DOHH2 (cell line): ENCODE data around the gene VTI1A.
A peak's percentile ranks its signal among the peaks of the same experiment; 100 is the strongest.

ENCODE experiments used
- H3F3A ChIP-seq: fragments of 200-600 bp; sonication (generic), shearing (Covaris generic); 2 replicates; pipeline ENCODE4 v1.6.0; 2016; ENCODE audit warnings: antibody characterized with exemption, mild to moderate bottlenecking; ENCODE audit not compliant: control insufficient read depth, insufficient read depth
- H3K27ac ChIP-seq: fragments of 200-600 bp; sonication (generic); 2 replicates; pipeline ENCODE4 v1.5.1; 2014; ENCODE audit warnings: low read depth, mild to moderate bottlenecking, low read length, moderate library complexity
- H3K27me3 ChIP-seq: fragments of 200-600 bp; sonication (generic); 2 replicates; pipeline ENCODE4 v1.6.1; 2014; ENCODE audit warnings: mild to moderate bottlenecking, low read length, mixed read lengths; ENCODE audit not compliant: control insufficient read depth
- H3K36me3 ChIP-seq: fragments of 200-600 bp; sonication (generic); 2 replicates; pipeline ENCODE4 v1.6.1; 2014; ENCODE audit warnings: mild to moderate bottlenecking, low read length, moderate library complexity, mixed read lengths; ENCODE audit not compliant: control insufficient read depth
- H3K4me1 ChIP-seq: fragments of 200-600 bp; sonication (generic); 2 replicates; pipeline ENCODE4 v1.6.1; 2014; ENCODE audit warnings: mild to moderate bottlenecking, low read length, mixed read lengths; ENCODE audit not compliant: control insufficient read depth
- H3K4me2 ChIP-seq: fragments of 200-600 bp; sonication (generic); 2 replicates; pipeline ENCODE4 v1.6.0; 2014; ENCODE audit warnings: mild to moderate bottlenecking, low read length, moderate library complexity
- H3K4me3 ChIP-seq: fragments of 200-600 bp; sonication (generic); 2 replicates; pipeline ENCODE4 v1.5.1; 2014; ENCODE audit warnings: mild to moderate bottlenecking, low read length, mixed read lengths
- H3K79me2 ChIP-seq: fragments of 200-600 bp; sonication (generic); 2 replicates; pipeline ENCODE4 v1.6.1; 2014; ENCODE audit warnings: mild to moderate bottlenecking, low read length, mixed read lengths; ENCODE audit not compliant: control insufficient read depth
- H3K9me2 ChIP-seq: fragments of 200-600 bp; sonication (generic); replicated peaks from 2 replicates; pipeline ENCODE4 v1.6.1; 2014; ENCODE audit warnings: mild to moderate bottlenecking, low read length, mixed read lengths; ENCODE audit not compliant: control insufficient read depth
- H3K9me3 ChIP-seq: fragments of 200-600 bp; sonication (generic); 2 replicates; pipeline ENCODE4 v1.6.1; 2014; ENCODE audit warnings: antibody characterized with exemption, low read length, mixed read lengths; ENCODE audit not compliant: control insufficient read depth, insufficient read depth
- H4K20me1 ChIP-seq: fragments of 200-600 bp; sonication (generic); 2 replicates; pipeline ENCODE4 v1.6.0; 2014; ENCODE audit warnings: low read depth, mild to moderate bottlenecking, antibody characterized with exemption, low read length, moderate library complexity; ENCODE audit not compliant: control insufficient read depth, insufficient read depth
- EZH2phosphoT487 ChIP-seq: fragments of 200-600 bp; sonication (generic); IDR thresholded peaks from 2 replicates; pipeline ENCODE4 v1.6.1; 2017; ENCODE audit warnings: borderline replicate concordance, mild to moderate bottlenecking, antibody characterized with exemption, low read length, moderate library complexity, mixed read lengths
- TF ChIP-seq, protein P1 (sequence below): fragments of 200-600 bp; sonication (generic); IDR thresholded peaks from one replicate; pipeline ENCODE4 v1.5.1; 2014; ENCODE audit warnings: antibody characterized with exemption, mild to moderate bottlenecking, low read depth, low read length; ENCODE audit not compliant: poor library complexity, severe bottlenecking

VTI1A gene

DNA sequence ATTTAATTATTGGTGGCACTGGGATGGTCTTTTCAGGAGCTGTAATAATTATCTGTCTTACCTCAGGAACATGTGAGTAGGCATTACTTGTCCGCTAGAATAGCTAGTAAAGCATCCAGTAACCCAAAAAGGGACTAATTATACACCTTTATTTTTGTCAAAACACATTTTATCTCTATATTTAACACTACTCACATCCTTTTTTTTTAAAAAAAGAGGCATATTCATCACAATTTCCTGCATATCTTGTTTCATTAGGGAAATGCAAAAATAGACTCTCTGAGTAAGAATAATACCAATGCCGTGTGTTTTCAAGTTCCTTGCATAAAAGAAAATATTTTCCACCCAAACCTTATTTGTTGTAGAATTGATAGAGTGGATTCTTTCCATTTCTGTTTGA lies 99.5 kb downstream of the VTI1A start:
- no peaks in the 10 kb centered on the region for H3K79me2 ChIP-seq
- H3F3A ChIP-seq, result no peaks in the 10 kb centered on the region
- peak overlapping the region; percentile 24; the same call in 1 of the 2 replicates for H3K4me2 ChIP-seq
- 0 out of 2 replicates have a peak, but pooled peaks cover 2% of the 10 kb centered on the region for H4K20me1 ChIP-seq
- H3K36me3 ChIP-seq, result no peaks in the 10 kb centered on the region
- TF ChIP-seq, protein P1, sequence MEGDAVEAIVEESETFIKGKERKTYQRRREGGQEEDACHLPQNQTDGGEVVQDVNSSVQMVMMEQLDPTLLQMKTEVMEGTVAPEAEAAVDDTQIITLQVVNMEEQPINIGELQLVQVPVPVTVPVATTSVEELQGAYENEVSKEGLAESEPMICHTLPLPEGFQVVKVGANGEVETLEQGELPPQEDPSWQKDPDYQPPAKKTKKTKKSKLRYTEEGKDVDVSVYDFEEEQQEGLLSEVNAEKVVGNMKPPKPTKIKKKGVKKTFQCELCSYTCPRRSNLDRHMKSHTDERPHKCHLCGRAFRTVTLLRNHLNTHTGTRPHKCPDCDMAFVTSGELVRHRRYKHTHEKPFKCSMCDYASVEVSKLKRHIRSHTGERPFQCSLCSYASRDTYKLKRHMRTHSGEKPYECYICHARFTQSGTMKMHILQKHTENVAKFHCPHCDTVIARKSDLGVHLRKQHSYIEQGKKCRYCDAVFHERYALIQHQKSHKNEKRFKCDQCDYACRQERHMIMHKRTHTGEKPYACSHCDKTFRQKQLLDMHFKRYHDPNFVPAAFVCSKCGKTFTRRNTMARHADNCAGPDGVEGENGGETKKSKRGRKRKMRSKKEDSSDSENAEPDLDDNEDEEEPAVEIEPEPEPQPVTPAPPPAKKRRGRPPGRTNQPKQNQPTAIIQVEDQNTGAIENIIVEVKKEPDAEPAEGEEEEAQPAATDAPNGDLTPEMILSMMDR, result no peak
- no peak for TF ChIP-seq EZH2phosphoT487
- H3K27me3 ChIP-seq, result no peaks in the 10 kb centered on the region
- H3K4me1 ChIP-seq, result peaks cover 14% of the 10 kb centered on the region
- no peaks in the 10 kb centered on the region for H3K9me2 ChIP-seq
- no peak overlapping the region for H3K4me3 ChIP-seq
- H3K27ac ChIP-seq, result no peak overlapping the region
- no peaks in the 10 kb centered on the region for H3K9me3 ChIP-seq

DNA sequence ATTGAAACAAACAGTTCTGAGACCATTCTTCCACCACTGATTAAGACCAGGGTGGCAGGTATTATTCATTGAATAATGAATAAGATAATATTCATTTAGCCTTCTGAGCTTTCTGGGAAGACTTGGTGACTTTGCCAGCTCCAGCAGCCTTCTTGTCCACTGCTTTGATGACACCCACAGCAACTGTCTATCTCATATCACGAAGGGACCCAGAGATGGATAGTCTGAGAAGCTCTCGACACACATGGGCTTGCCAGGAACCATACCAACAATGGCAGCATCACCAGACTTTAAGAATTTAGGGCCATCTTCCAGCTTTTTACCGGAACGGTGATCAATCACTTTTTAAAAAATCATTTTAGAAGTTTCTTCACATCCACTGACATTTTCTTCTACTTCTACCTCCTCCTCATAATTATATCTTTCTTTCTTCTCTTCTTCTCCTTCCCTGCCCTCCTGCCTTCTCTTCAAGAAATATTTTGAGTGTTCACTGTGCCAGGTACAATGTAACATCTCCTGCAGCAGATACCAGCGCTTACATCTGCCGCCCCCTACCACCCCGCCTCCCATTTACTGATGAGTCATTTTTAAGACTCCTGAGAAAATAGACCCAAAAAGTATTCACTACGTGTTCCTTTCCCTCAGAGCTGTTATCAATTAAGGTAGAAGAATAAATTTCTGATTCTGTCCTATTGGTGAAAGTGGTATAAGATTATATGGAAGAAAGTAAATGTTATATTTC lies 101.7 kb downstream of the VTI1A start:
- no peak overlapping the region for H3K4me3 ChIP-seq
- H3K9me3 ChIP-seq, result no peaks in the 10 kb centered on the region
- no peak overlapping the region for H3K4me2 ChIP-seq
- no peaks in the 10 kb centered on the region for H3K36me3 ChIP-seq
- H3K9me2 ChIP-seq, result no peaks in the 10 kb centered on the region
- H3K4me1 ChIP-seq, result peaks cover 14% of the 10 kb centered on the region
- H3F3A ChIP-seq, result no peaks in the 10 kb centered on the region
- H3K27ac ChIP-seq, result no peak overlapping the region
- H3K79me2 ChIP-seq, result no peaks in the 10 kb centered on the region
- 0 out of 2 replicates have a peak, but pooled peaks cover 2% of the 10 kb centered on the region for H4K20me1 ChIP-seq
- no peaks in the 10 kb centered on the region for H3K27me3 ChIP-seq
- TF ChIP-seq, protein P1, result no peak
- TF ChIP-seq EZH2phosphoT487, result no peak

DNA sequence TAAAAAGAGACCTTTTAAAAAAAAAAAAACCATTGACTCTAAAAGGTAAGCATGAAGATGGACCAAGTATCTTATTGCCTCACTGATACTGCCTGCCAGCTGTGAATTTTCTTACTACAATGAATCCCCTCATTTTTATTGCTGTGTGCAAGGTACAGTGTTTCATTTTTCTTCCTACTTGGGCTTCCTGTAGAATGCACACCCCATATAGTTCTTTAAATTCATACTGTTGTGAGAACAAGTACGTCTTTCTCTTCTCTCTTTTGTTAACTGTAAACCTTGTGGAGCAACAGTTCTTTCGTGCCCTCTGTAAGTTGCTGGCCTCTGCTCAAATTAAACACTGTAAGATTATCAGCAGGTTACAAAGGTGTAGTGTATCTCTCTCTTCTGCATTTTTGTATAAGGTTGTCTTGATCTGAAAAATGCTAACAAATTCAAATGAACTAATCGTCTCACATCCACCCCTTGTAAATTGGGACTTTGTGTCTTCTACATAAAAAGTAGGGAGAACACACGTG lies 105.6 kb downstream of the VTI1A start:
- no peaks in the 10 kb centered on the region for H3K9me3 ChIP-seq
- no peak for TF ChIP-seq EZH2phosphoT487
- TF ChIP-seq, protein P1, result no peak
- no peaks in the 10 kb centered on the region for H3F3A ChIP-seq
- H3K27ac ChIP-seq, result no peak overlapping the region
- H4K20me1 ChIP-seq, result no peaks in the 10 kb centered on the region
- no peaks in the 10 kb centered on the region for H3K9me2 ChIP-seq
- H3K27me3 ChIP-seq, result no peaks in the 10 kb centered on the region
- H3K4me1 ChIP-seq, result no peaks in the 10 kb centered on the region
- no peaks in the 10 kb centered on the region for H3K79me2 ChIP-seq
- no peak overlapping the region for H3K4me2 ChIP-seq
- H3K4me3 ChIP-seq, result no peak overlapping the region
- H3K36me3 ChIP-seq, result no peaks in the 10 kb centered on the region
